HepG2 (cell line): ENCODE measurements around the gene DCLK1. TPM values are rescaled to one million over a fixed set of nuclear protein-coding genes. Genes with fewer than 3 reads are reported as not detected.

Source experiments
- ATAC-seq: fragments of 200-7000 bp; cut with Tn5 transposase; 3 replicates; pipeline ENCODE4 v1.9.1; 2020; ENCODE audit warnings: mild to moderate bottlenecking, moderate library complexity
- BruUV-seq: library from RNA; stranded (reverse); fragments of 400-500 nt; replicated peaks from 2 replicates; lab custom pipeline; 2021; lab: Mats Ljungman, UMichigan
- CTCF ChIA-PET: fragments of 300-600 bp; formaldehyde crosslinking; extraction: SDS; loops from one replicate; lab custom pipeline; 2021; ENCODE audit warnings: low total read pairs, inconsistent platforms, low intra/inter-chr PET ratio; lab: Yijun Ruan, JAX
- POLR2A ChIA-PET: fragments of 350-600 bp; sonication (Branson Sonifier 250); formaldehyde crosslinking; loops from one replicate; lab custom pipeline; 2020; ENCODE audit warnings: antibody characterized with exemption, inconsistent platforms; lab: Yijun Ruan, JAX
- DNase-seq: peaks from one replicate; pipeline ENCODE4 v3.0.0-alpha.2; 2015; ENCODE audit warnings: low spot score
- FAIRE-seq: peaks from 3 replicates; lab custom pipeline; 2011; peaks lifted over from hg19 to GRCh38; lab: Jason Lieb, UNC
- H2AFZ ChIP-seq: one replicate; pipeline ENCODE4 v1.6.1; 2011; ENCODE audit warnings: low read length, inconsistent platforms
- H3K27ac ChIP-seq: fragments of 300-600 bp; 3 replicates; pipeline ENCODE4 v1.8.0; 2011; ENCODE audit warnings: mixed run types, mild to moderate bottlenecking, mixed read lengths, low read length, inconsistent platforms; ENCODE audit not compliant: insufficient read depth; ENCODE audit errors: extremely low read length
- H3K27me3 ChIP-seq, 2 experiments: fragments of 200-600 bp in 1 of 2; 2 replicates in 1 of 2; 3 replicates in 1 of 2; pipeline versions ENCODE4 v1.6.0 to v1.8.0; 2011; ENCODE audit warnings: low read length in 2 of 2, mild to moderate bottlenecking in 2 of 2, moderate library complexity in 2 of 2, inconsistent platforms in 1 of 2; ENCODE audit not compliant: insufficient read depth in 2 of 2, control insufficient read depth in 1 of 2
- H3K36me3 ChIP-seq, 2 experiments: fragments of 200-600 bp in 1 of 2; replicated peaks in 1 of 2; 2 replicates in 1 of 2; 3 replicates in 1 of 2; pipeline versions ENCODE4 v1.5.1 to v1.8.0; 2011; ENCODE audit warnings: low read length in 2 of 2, inconsistent platforms in 1 of 2; ENCODE audit not compliant: insufficient read depth in 2 of 2, control insufficient read depth in 1 of 2
- H3K4me1 ChIP-seq: 2 replicates; pipeline ENCODE4 v1.5.1; 2012; ENCODE audit warnings: low read length, inconsistent platforms; ENCODE audit not compliant: insufficient read depth
- H3K4me2 ChIP-seq: 2 replicates; pipeline ENCODE4 v1.6.0; 2011; ENCODE audit warnings: low read depth, low read length, inconsistent platforms
- H3K4me3 ChIP-seq, 3 experiments: fragments of 200-600 bp in 1 of 3; sonication (generic), shearing (Covaris generic) in 1 of 3; replicated peaks in 1 of 3; 2 replicates each; pipeline ENCODE4 v1.5.1; 2011 to 2016; ENCODE audit warnings: low read length in 3 of 3, inconsistent platforms in 2 of 3, low read depth in 2 of 3, mild to moderate bottlenecking in 2 of 3, control low read depth in 1 of 3, mixed read lengths in 1 of 3; ENCODE audit not compliant: insufficient read depth in 1 of 3
- H3K79me2 ChIP-seq: one replicate; pipeline ENCODE4 v1.6.1; 2011; ENCODE audit warnings: low read length, inconsistent platforms; ENCODE audit not compliant: insufficient read depth
- H3K9ac ChIP-seq: 2 replicates; pipeline ENCODE4 v1.6.0; 2011; ENCODE audit warnings: mild to moderate bottlenecking, low read depth, low read length, inconsistent platforms; ENCODE audit not compliant: insufficient read depth
- H3K9me3 ChIP-seq: 2 replicates; pipeline ENCODE4 v1.5.1; 2012; ENCODE audit warnings: mild to moderate bottlenecking, low read length
- H4K20me1 ChIP-seq: 2 replicates; pipeline ENCODE4 v1.6.0; 2011; ENCODE audit warnings: inconsistent platforms, mild to moderate bottlenecking, low read length, moderate library complexity; ENCODE audit not compliant: insufficient read depth
- E2F2 ChIP-seq: sonication (generic); formaldehyde crosslinking; IDR thresholded peaks from 2 replicates; pipeline ENCODE4 v1.4.0; 2020; ENCODE audit warnings: missing genetic modification reagents, borderline replicate concordance
- HBP1 ChIP-seq: IDR thresholded peaks from 2 replicates; pipeline ENCODE4 v1.6.1; 2016; ENCODE audit warnings: low read depth, control low read depth
- HOXA3 ChIP-seq: sonication (generic); formaldehyde crosslinking; IDR thresholded peaks from 2 replicates; pipeline ENCODE4 v1.5.0; 2020; ENCODE audit warnings: missing genetic modification reagents
- MEF2D ChIP-seq: sonication (generic); formaldehyde crosslinking; IDR thresholded peaks from 2 replicates; pipeline ENCODE4 v1.5.1; 2020; ENCODE audit warnings: mild to moderate bottlenecking, missing genetic modification reagents
- ONECUT2 ChIP-seq: sonication (generic); formaldehyde crosslinking; IDR thresholded peaks from 2 replicates; pipeline ENCODE4 v1.4.0; 2020; ENCODE audit warnings: missing genetic modification reagents
- SNAPC5 ChIP-seq: sonication (generic); formaldehyde crosslinking; IDR thresholded peaks from 2 replicates; pipeline ENCODE4 v1.8.1; 2023; ENCODE audit warnings: mild to moderate bottlenecking, missing genetic modification reagents, borderline replicate concordance
- THYN1 ChIP-seq: sonication (generic); formaldehyde crosslinking; IDR thresholded peaks from 2 replicates; pipeline ENCODE4 v1.8.1; 2023; ENCODE audit warnings: low read depth, mild to moderate bottlenecking, moderate library complexity, missing genetic modification reagents, borderline replicate concordance
- ZKSCAN8 ChIP-seq: IDR thresholded peaks from 2 replicates; pipeline ENCODE4 v1.6.1; 2016; ENCODE audit warnings: borderline replicate concordance, missing genetic modification reagents, missing compliant biosample characterization
- ZNF513 ChIP-seq: sonication (generic); formaldehyde crosslinking; conservative IDR thresholded peaks from 2 replicates; pipeline ENCODE4 v1.5.0; 2020; ENCODE audit warnings: missing genetic modification reagents
- WGBS: methylation state at CpG from one replicate; pipeline ENCODE4 v1.1.6; 2017; ENCODE audit warnings: low lambda C conversion rate; 5-methylcytosine and 5-hydroxymethylcytosine counted together
- in situ Hi-C: cut with HindIII; loops from 2 replicates; pipeline ENCODE4 v1.10.0; 2017; ENCODE audit warnings: low pct_unique_long_range_greater_than_20kb; ENCODE audit not compliant: extremely low pct_ligation_motif_present
- intact Hi-C: fragments of 100-400 bp; cut with micrococcal nuclease; formaldehyde crosslinking; loops from one replicate; pipeline ENCODE4 v1.10.0; 2022; ENCODE audit not compliant: unreplicated experiment
- polyA plus RNA-seq, 8 experiments: library from polyadenylated mRNA; depleted of rRNA in 3 of 8; stranded (reverse) in 7 of 8; unstranded in 1 of 8; fragments of >200 nt; fragmentation: Illumina TruSeq in 4 of 8; extraction: Trizol in 4 of 8; gene quantifications; 2 replicates each; pipeline versions ENCODE4 v1.2.1 to v1.2.3, GENCODE V29; 2011 to 2016; ENCODE audit warnings: low read depth in 4 of 8, missing spikeins in 1 of 8, mixed read lengths in 1 of 8; ENCODE audit not compliant: insufficient read depth in 1 of 8
- total RNA-seq, 5 experiments: library from RNA; depleted of rRNA; stranded (reverse); fragments of >200 nt; fragmentation: Illumina TruSeq; extraction: Trizol; gene quantifications; 2 replicates each; pipeline ENCODE4 v1.2.3, GENCODE V29; 2016; ENCODE audit warnings: low read depth in 1 of 5

DCLK1 gene
- total and polyA plus RNA-seq, 2 of the 13 experiments (the other 11 are each of a cell fraction or from before 2014, with no cell fraction given) = not detected

GRCh38 chr13:36160297-36160696 lies 29.1 kb upstream of the DCLK1 start (continued):
- no peak for TF ChIP-seq HBP1 (CRISPR knock-in tag)
- TF ChIP-seq SNAPC5 (CRISPR knock-in tag) = no peak
- no peak for TF ChIP-seq ONECUT2 (CRISPR knock-in tag)
- TF ChIP-seq ZKSCAN8 (CRISPR knock-in tag) = no peak
- no peak for TF ChIP-seq ZNF513 (CRISPR knock-in tag)

- Histone ChIP-seq H3K27me3 (no peaks in the 10 kb centered on the region), H3K36me3 (no peaks in the 10 kb centered on the region), H3K79me2 (no peaks in the 10 kb centered on the region), H3K4me2 (no peak overlapping the region), H3K4me3 (no peak overlapping the region), H3K9me3 (no peaks in the 10 kb centered on the region), H2AFZ (no peak overlapping the region), H3K4me1 (no peaks in the 10 kb centered on the region), H4K20me1 (no peaks in the 10 kb centered on the region), H3K9ac (no peak overlapping the region)
- in situ Hi-C loops = no loop called here
- CTCF ChIA-PET = no interaction called here
- ATAC-seq = no peak
- WGBS = 1% methylated on average over 4 of the region's 4 CpGs
- FAIRE-seq = no peak
- no TSS peak for BruUV-seq
- intact Hi-C loops = no loop called here
- TF ChIP-seq E2F2 (CRISPR knock-in tag) (no peak), HOXA3 (CRISPR knock-in tag) (no peak), MEF2D (CRISPR knock-in tag) (no peak), THYN1 (CRISPR knock-in tag) (no peak)
- TF ChIP-seq, all 625 proteins: peak for 0
- POLR2A ChIA-PET = no interaction called here
- DNase-seq = no peak
- no peak overlapping the region for H3K27ac ChIP-seq
Measured at GRCh38 chr13:36158611-36159010, 27.4 kb upstream of the DCLK1 start.
